Activated naive CD4-positive, alpha-beta T cell treated with Interleukin-2 at 50 U/mL for 16 hours (primary cell): ENCODE measurements around the gene TAMALIN.

Source experiments
- DNase-seq: peaks from one replicate; pipeline ENCODE4 v3.0.0-alpha.2; 2020

Gene TAMALIN

GRCh38 chr12:52014567-52015530 is 8.1 kb downstream of the TAMALIN start:
- no peak for DNase-seq

GRCh38 chr12:52015532-52016041 is 8.8 kb downstream of the TAMALIN start:
- DNase-seq = no peak

- no peak for DNase-seq
Measured at GRCh38 chr12:52018433-52019112, 11.8 kb downstream of the TAMALIN start.

GRCh38 chr12:52019113-52019770 is 12.5 kb downstream of the TAMALIN start:
- DNase-seq = no peak

GRCh38 chr12:52020539-52021336 is 14.0 kb downstream of the TAMALIN start:
- DNase-seq = peak; percentile 59

- no peak for DNase-seq
Measured at GRCh38 chr12:52022841-52023181, 16.1 kb downstream of the TAMALIN start.

GRCh38 chr12:52023182-52023975 is 16.6 kb downstream of the TAMALIN start:
- DNase-seq = peak; percentile 91

GRCh38 chr12:52023976-52024688 is 17.4 kb downstream of the TAMALIN start:
- DNase-seq = no peak

GRCh38 chr12:52024845-52025230 is 18.1 kb downstream of the TAMALIN start:
- DNase-seq = peak; percentile 47

- DNase-seq = no peak
Measured at GRCh38 chr12:52026263-52026662, 19.5 kb downstream of the TAMALIN start.

GRCh38 chr12:52027085-52027843 is 20.5 kb downstream of the TAMALIN start:
- no peak for DNase-seq

GRCh38 chr12:52029685-52030084 is 22.9 kb downstream of the TAMALIN start:
- no peak for DNase-seq

- DNase-seq = no peak
Measured at GRCh38 chr12:52032446-52032803, 25.7 kb downstream of the TAMALIN start.

GRCh38 chr12:52032804-52033445 is 26.2 kb downstream of the TAMALIN start:
- peak; percentile 90 for DNase-seq

GRCh38 chr12:52033446-52034140 is 26.8 kb downstream of the TAMALIN start:
- no peak for DNase-seq

GRCh38 chr12:52035190-52035589 is 28.4 kb downstream of the TAMALIN start:
- DNase-seq = no peak

GRCh38 chr12:52035926-52036325 is 29.2 kb downstream of the TAMALIN start:
- no peak for DNase-seq

GRCh38 chr12:52036587-52037171 is 29.9 kb downstream of the TAMALIN start:
- peak; percentile 80 for DNase-seq
